Measurements from ENCODE around the gene GIGYF2. TPM values are rescaled to one million over a fixed set of nuclear protein-coding genes. Genes with fewer than 3 reads are reported as not detected.

The GIGYF2 gene
- total and polyA plus RNA-seq, 2 of the 4 experiments (the other 2 are of a cell fraction) = 14.7 to 66.0 TPM

GRCh38 chr2:232869138-232870017, 172.2 kb downstream of the GIGYF2 start:
- in situ Hi-C loops (cut with MboI; ENCODE audit: low sequenced_read_pairs) = no loop called here
- Histone ChIP-seq H4K20me1 (ENCODE audit: insufficient read depth, low read length) (no peaks in the 10 kb centered on the region), H2AFZ (replicated peaks; ENCODE audit: low read length, poor library complexity) (no peak overlapping the region), H3K9me1 (ENCODE audit: insufficient read depth, low read length) (0 out of 2 replicates have a peak, but pooled peaks cover 3% of the 10 kb centered on the region), H3K79me1 (ENCODE audit: low read depth in 1 of 2, low read length in 2 of 2) (no peaks in the 10 kb centered on the region), H2AK5ac (ENCODE audit: low read depth, low read length) (no peak overlapping the region), H3K56ac (ENCODE audit: extremely low read depth, insufficient read depth, low read length) (no peak overlapping the region), H3K4me2 (ENCODE audit: low read depth, low read length) (no peak overlapping the region), H2BK120ac (ENCODE audit: low read depth, low read length) (no peak overlapping the region), H3K4me3 (ENCODE audit: insufficient read depth, low read depth, low read length) (no peak overlapping the region), H3K9me3 (ENCODE audit: control insufficient read depth, insufficient read depth, low read length) (no peaks in the 10 kb centered on the region), H3K23ac (ENCODE audit: low read depth, low read length) (no peak overlapping the region), H4K5ac (ENCODE audit: low read depth, low read length) (no peak overlapping the region), H4K91ac (ENCODE audit: insufficient read depth, low read depth, low read length) (no peak overlapping the region), H3K4me1 (ENCODE audit: control insufficient read depth, insufficient read depth, low read length) (no peaks in the 10 kb centered on the region), H3K14ac (replicated peaks; ENCODE audit: low read depth, low read length) (no peak overlapping the region), H4K8ac (ENCODE audit: low read depth in 2 of 2, low read length in 2 of 2) (no peak overlapping the region), H2BK5ac (ENCODE audit: low read depth, low read length, poor library complexity, severe bottlenecking) (no peak overlapping the region), H2BK20ac (ENCODE audit: low read depth, low read length) (no peak overlapping the region), H3K9ac (ENCODE audit: low read depth, low read length) (no peak overlapping the region), H3K27me3 (ENCODE audit: control insufficient read depth, insufficient read depth, low read length) (no peaks in the 10 kb centered on the region), H3K4ac (ENCODE audit: low read depth, low read length) (no peak overlapping the region), H3K27ac (ENCODE audit: insufficient read depth, low read length) (no peak overlapping the region), H2BK15ac (ENCODE audit: low read depth, low read length) (no peak overlapping the region), H2AK9ac (replicated peaks; ENCODE audit: low read depth, low read length, poor library complexity) (peak overlapping the region; percentile 61), H3K36me3 (ENCODE audit: control insufficient read depth, insufficient read depth, low read length) (no peaks in the 10 kb centered on the region), H3K18ac (ENCODE audit: low read depth, low read length) (no peak overlapping the region)
- no peak for ATAC-seq (ENCODE audit: low read depth)
- WGBS, 2 experiments (ENCODE audit: extremely low coverage in 2 of 2, insufficient read length in 1 of 2) = 61% methylated on average over 9 of the region's 15 CpGs; no CpG with 5 or more reads in 1 of the 2 experiments
- dilution Hi-C loops (cut with HindIII; ENCODE audit: low sequenced_read_pairs, unreplicated experiment) = no loop called here
- TF ChIP-seq MXI1 (IDR thresholded peaks at IDR 0.05; ENCODE audit: borderline replicate concordance, low read depth, low read length) = no peak
- TF ChIP-seq RFX5 (IDR thresholded peaks at IDR 0.05; ENCODE audit: low read depth, low read length) = no peak
- no peak for TF ChIP-seq NFE2L2 (IDR thresholded peaks at IDR 0.05; ENCODE audit: low read depth, low read length)
- TF ChIP-seq CEBPB (IDR thresholded peaks at IDR 0.05; ENCODE audit: low read depth, low read length) = no peak
- ChIA-PET POLR2A (ENCODE audit: unreplicated experiment) (no interaction called here), CTCF (no interaction called here)
- DNase-seq = no peak
- BruUV-seq (replicated peaks) = no TSS peak
- intact Hi-C loops (cut with micrococcal nuclease) = no loop called here

Data from IMR-90 (cell line).